ENCODE data around the gene ACER2.

The ACER2 gene

DNA sequence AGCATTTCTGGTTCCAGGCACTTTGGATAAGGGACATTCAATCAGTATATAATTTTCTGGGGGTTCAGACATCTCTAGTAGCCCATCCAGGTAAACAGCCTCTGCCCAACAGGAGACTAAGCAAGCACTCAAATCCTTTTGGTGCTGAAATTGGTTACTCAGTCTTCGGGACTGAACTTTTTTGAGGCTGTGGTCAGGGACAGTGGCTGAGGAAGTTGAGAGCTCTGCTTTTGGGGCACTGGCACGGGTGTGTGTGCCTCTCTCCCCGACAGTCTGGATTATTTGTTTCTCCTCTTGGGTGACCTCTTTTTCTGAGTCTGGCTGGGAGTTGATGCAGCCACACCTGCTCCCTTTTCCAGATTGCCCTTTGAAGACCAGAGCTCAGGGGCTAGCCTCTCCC is 47.6 kb downstream of the ACER2 start:
- no peak for DNase-seq (ENCODE audit: low read depth in 2 of 2)

DNA sequence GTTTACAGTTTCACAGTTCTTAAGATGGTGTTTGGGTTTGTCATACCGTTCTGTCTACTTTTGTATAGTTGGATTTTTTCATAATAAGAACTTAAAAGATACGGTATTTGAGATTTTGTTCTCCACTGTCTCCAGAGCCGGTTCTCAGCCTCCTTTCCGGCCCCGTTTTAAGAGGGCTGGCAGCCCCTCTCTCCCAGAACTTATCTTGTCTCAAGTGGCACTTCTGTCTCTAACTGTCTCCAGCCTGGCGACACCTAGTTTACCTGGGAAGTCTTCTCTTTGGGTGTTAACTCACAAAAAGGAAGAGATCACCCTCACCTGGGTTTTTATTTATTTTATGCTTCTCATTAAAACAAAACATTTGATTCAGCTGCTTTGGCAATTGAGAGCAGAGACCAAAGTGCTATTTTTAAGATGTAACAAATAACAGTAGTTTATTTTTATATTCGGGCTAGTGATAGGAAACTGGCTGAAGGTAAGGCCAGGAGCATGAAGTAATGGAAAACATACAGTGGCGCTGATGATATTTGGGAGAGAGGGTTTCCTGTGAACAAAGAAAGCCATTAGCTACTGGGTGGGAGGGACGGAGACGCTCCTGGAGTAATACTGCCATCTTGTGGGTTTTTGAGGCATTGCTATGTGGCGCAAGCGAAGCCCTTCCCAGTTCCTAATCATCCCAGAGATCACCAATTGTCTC is 48.3 kb downstream of the ACER2 start:
- peak; percentile 28 to 55 for DNase-seq (ENCODE audit: low read depth in 2 of 2)

DNA sequence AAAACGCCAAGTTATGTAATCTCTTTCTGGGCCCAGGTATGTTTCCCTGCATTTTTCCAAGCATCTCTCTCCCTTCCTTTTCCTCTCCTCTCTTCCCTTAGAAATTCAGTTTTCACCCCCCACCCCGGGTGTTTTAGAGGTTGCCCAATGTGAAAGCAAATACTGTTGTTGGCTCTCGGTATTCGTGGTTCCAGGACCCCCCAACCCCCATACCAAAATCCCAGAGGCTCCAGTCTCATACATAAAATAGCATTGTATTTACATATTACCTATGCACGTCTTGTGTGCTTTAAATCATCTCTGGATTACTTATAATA is 48.8 kb downstream of the ACER2 start:
- no peak for DNase-seq (ENCODE audit: low read depth in 2 of 2)

DNA sequence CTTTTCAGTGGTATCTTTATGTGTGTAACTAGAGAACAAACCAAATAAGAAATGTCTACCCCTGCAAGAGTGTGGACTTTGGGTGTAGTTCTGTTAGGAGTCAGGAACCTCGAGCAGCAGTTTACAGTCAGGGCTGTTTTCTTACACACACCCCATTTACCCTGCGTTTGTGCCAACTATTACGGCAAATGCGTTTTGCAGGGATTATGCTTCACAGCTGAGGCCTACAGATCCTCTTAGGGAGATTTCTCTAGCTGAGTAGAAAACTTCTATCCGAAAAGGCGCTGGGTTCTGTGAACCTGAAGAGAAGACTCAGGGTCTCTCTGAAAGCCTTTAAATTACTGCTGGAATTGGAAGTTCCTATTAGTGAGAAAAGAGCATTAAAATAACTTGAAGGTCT is 51.4 kb downstream of the ACER2 start:
- DNase-seq (ENCODE audit: low read depth in 2 of 2), result no peak

DNA sequence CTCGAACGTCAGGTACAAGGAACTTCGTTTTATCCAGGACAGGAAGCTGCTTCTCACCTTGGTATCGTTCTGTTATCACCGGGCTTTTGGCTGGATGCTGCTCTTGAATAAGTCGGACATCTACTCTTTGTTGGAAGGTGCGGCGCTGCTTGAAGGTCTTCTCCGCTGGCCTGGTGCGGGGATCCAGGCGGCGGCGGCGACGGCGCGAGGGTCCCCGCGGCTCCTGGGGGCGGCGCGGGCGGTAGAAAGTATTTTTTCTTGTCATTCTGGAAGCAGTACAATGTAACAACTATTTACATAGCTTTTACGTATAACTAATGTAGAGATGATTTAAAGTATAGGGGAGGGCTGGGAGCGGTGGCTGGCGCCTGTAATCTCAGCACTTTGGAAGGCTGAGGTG is 52.3 kb downstream of the ACER2 start:
- no peak for DNase-seq (ENCODE audit: low read depth in 2 of 2)

DNA sequence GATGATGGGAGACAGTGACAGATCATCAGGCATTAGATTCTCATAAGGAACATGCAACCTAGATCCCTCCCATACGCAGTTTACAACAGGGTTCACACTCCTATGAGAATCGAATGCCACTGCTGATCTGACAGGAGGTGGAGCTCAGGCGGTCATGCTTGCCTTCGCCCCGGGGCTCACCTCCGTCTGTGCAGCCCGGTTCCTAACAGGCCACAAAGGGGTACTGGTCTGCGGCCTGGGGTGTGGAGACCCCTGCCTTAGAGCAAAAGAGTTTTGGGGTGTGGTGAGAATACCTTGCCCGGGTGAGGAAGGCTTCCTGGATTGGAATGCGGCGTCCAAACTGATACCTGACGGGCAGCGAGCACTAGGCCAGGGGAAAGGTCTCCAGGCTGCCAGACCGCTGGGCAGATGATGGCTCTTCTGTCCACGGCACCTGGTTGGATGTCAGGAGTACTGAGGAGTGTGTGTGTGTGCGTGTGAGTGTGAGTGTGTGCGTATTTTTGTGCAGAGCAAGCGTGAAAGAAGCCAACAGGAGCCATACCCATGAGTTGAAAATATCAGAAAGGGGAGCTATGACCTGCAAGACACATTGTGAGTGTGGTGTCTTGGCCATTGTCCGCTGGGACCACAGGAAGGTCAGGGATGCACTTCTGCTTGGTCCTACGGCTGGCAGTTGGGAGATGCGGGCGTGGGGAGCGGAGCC is 55.4 kb downstream of the ACER2 start:
- DNase-seq (ENCODE audit: low read depth in 2 of 2), result no peak

DNA sequence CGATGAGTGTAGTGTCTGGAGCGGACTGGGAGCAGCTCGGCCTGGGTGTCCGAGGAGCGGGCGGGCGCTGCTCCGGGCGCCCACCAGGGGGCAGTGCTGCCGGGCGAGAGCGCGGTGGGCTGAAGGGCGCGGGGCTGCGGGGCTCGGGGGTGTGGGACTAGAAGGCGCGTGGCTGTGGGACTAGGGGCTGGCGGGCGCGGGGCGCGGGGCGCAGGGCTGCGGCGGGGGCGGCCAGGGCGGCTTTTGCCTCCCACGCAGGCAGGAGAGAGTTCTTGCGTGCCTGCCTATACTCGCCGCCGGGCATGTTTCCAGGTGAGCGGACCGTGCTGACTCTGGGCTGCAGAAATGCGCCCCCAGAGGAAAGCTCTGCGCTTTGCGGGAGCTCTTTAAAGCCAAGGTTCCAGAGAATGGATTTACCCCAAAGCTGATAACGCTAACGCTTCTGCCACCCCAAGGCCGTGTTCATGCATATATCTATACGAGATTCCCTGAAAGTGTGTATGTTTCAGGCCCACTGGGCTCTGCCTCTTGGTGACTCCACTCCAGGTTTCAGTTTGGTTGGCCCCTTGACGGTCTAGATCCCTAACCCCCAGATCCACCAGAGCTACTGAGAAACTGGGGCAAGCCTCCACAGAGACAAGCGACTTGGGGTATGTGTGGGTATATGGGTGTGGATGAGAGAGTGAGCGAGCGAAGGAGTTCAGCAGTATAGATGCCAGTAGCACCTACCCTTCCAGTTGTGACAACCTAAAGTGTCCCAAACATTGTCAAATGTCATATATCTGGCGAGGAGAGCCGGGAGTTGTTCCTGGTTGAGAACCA is 56.2 kb downstream of the ACER2 start:
- DNase-seq (ENCODE audit: low read depth in 2 of 2), result peak; percentile 46 to 51

DNA sequence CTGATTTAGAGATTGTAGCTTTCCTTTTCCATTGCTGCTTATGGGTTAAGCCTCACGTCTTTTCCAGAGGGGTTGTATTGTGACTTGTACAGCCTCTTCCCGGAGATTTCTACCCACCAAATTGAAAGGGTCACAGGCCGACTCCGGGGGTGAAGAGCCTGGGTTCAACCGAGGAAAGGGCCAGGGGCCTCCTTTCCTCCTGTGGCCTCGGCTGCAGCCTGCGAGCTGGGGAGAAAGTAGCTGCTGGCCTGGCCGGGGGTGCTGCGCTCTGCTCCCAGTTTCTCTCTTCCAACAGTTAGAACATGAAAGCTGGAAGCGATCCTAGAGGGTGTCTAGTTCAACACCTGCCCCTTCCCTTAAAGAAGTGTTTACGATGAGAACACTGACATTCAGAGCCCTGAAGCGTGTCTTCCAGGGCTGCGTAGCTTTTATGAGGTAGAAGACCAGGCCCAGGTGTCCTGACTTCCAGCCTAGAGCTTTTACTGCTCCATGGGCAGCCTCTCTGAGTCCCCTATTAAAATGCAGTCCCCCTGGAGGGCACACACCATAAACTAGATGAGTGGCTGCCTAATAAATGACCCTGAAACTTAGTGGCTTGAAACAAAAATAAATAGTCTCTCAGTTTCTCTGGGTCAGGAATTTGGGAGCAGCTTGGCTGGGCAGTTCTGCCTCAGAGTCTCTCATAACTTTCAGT is 56.9 kb downstream of the ACER2 start:
- DNase-seq (ENCODE audit: low read depth in 2 of 2), result no peak

DNA sequence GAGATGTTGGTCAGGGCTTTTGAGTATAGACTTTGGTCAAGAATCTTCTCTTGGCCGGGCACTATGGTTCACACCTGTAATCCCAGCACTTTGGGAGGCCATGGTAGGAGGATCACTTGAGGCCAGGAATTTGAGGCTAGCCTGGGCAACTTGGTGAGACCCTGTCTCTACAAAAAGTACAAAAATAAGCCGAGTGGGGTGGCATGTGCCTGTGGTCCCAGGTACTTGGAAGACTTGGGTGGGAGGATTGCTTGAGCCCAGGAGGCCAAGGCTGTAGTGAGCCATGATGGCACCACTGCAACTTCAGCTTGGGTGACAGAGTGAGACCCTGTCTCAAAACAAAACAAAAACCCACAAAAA is 57.5 kb downstream of the ACER2 start:
- no peak for DNase-seq (ENCODE audit: low read depth in 2 of 2)

DNA sequence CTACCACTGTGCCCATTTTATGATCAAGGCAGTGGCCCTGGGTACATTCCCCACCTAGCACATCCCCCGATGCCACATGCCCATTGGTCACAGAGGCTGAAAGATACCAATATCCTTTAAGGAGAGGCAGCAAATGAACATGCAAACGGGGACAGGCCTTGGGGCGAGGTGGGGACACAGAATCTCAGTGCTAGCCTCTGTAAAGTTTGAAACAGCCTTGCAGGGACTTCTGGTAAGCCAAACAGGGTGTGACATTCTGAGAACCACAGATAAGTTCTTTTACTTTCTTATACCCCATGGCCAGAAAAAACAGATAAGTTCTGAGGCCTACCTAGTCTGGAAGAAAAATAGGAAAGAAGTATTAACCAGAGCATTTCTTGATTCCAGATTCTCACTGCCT is 60.5 kb downstream of the ACER2 start:
- DNase-seq (ENCODE audit: low read depth in 2 of 2), result no peak

DNA sequence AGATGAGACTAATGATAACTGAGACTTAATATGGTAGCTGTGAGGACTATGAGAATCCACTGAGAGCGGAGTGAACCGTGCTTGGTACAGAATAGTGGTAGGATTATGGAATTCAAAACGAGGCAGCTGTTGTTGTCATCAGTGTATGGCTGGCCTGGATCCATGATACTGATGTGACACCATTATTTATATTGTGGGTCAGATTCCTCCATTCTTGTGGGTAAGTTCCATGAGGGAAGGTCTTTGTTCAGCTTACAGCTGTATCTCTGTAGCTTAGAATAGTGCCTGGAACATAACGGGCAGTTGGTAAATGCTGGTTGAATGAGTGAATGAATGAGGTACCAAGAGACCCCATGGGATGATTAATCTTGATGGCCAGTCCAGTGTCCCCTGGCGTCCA is 61.8 kb downstream of the ACER2 start:
- no peak for DNase-seq (ENCODE audit: low read depth in 2 of 2)

DNA sequence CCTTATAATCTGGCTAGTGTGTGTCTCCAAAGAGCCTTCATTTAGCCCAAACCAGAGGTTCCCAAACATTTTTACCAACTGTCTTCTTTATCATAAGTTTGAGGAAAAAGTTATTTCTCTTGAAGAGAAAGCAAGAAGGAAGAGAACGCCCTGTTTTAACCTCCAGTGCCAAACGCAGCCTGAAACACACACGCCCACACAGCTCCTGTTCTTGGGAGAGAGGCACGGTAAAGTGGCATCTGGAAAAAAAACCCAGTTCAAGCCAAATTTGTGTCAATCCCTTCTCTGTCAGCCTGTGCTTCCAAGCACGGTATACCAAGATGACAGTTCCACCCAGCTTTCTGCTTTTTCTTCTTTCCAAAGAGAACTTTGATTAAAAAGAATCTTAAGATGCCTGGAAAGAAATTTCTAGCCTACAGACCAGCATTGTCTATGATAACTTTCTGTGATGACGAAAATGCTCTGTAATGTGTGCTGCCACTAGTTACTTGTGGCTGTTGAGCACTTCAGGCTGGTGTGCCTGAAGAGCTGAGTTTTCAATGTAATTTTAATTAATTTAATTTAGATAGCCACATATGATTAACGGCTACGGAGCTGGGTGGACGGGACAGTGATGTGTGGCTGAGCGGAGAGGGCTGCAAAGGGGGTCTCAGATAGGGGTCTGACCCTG is 62.3 kb downstream of the ACER2 start:
- DNase-seq (ENCODE audit: low read depth in 2 of 2), result no peak

DNA sequence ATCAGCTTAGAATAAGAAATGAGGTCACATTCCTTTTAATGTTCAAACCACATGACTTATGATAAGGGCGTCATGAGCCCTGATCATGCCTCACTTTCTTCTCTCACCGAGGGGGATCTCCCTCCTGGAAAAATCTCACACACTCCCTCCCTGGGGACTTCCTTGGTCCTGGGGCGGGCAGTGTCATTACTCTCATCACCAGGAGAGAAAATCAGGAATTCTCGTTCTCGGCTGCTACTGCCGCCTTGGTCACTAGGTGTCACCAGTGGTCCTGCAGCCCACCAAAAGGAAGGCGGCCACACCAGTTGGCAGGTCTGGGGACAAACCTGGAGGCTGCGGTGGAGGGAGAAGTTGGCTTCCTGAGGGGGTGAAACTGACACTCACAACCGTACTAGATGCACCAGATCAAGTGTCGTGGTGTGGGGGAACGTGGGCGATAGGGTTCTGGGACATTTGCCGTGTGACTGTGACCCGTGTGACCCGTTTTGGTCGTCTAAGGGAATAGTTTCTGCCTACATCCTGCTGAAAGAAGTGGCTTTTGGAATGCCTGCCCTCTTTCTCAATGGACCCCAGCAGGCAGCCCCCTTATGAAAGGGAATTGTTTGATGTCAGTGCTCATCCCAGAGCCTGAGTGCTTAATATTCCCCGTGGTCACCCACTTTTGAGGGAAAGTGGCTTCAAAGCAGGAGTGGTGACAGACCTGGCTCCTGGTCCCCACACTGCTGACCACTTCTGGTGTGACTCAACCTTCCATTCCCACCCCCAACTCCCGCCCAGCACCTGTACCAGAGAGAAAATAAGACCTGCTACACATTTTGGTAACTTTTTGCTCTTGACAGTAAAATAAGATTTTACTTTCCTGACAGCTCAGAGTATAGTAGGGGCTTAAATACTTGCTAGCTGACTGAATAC is 63.2 kb downstream of the ACER2 start:
- peak in 1 of 2 donors; percentile 28 for DNase-seq (ENCODE audit: low read depth in 2 of 2)

DNA sequence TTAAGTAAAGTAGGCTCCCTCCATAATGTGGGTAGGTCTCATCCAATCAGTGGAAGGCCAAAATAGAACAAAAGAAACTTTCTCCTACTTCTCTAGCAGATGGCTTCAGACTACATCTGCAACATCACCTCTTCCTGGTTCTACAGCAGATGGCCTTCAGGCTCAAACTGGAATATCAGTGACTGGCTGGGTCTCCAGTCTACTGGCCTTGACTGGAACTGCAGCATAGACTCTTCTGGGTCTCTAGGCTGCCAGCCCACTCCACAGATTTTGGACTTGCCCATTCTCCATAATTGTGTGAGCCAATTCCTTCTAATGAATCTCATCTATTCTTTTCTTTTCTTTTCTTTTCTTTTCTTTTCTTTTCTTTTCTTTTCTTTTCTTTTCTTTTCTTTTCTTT is 64.8 kb downstream of the ACER2 start:
- DNase-seq (ENCODE audit: low read depth in 2 of 2), result no peak

DNA sequence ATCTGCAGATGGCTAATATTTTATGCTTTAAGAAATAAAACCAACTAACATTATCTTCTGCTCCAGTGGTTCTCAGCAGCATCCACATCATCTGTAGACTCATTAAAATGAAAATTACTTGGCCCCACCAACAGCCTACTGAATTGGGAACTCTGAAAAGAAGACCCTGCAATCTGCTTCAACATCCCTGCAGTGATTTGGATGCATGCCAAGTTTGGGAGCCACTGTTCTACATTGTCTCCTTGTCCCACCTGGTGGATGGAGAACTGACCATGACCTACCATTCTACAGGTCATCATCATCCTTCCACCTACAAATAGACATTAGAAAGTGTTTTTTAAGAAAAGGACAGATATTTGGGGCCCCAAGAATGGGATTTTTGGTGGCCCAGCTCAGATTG is 71.1 kb downstream of the ACER2 start:
- no peak for DNase-seq (ENCODE audit: low read depth in 2 of 2)

DNA sequence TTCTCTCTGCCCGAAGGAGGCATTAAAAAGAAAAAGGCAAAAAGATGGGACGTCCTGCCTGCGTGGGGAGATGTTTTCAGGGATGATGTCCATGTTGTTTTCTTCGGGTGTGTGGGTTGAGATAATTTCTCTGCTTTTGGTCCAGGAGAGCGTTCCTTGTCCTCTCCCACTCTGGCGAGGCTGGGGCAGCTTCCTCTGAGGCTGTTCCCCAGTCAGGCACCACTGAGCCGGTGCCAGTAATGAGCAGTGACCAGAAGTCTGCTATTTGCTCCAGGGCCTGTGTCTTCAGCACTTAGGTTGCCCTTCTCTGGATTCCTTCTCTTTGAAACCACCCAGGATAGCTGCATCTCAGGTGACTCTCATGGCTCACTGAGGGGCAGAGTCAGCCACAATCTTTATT is 71.5 kb downstream of the ACER2 start:
- no peak for DNase-seq (ENCODE audit: low read depth in 2 of 2)

DNA sequence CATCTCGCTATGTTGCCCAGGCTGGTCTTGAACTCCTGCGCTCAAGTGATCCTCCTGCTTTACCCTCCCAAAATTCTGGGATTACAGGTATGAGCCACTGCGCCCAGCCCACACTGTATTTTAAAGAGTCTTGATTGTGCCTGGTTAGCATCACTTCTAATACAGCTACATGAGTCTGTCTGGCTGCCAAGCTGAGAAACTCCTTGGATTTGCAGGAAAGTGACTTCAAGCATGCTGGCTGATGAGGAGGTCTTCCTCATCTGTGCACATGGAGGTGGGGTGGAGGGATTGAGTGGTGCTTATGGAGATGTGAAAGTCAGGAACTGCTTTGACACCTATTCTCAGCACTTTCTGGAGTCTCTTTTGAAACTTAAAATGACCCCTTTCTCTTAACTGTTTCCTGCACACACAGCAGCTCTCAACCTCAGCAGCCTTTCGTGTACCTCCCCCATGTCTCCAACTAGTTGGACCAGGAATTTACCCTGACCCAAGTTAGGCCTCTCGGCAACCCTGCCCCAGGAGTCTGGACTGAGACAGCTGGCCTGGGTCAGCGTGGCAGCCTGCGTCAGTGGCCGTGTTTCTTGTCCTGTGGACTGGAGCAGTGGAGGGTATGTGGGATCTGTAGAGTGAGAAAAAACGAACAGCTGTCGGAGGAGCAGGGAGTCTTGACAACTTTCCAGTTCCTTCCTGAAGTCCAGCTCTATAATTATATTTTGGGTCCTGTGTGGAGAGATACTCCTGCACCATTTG is 72.5 kb downstream of the ACER2 start:
- DNase-seq (ENCODE audit: low read depth in 2 of 2), result no peak

DNA sequence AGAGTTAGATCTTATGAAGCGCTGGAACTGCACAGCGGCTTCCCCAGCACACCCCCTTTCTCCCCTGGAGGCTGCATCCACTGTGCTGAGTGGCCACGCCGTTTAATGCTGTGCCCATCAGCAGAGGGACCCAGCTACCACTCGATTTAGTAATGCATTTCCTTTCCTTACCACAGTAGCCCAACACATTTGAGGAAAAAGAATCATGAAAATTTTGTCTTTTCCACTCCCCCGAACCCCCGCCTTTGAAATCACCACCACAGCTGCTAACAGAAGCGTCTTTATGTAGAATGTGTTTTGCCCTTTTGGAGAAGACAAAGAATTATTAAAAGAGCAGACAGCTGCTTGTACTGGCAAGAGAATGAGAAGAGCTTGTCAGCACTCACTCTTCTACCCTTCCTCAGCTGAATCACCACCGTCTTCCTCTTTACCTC is 73.2 kb downstream of the ACER2 start:
- DNase-seq (ENCODE audit: low read depth in 2 of 2), result no peak

DNA sequence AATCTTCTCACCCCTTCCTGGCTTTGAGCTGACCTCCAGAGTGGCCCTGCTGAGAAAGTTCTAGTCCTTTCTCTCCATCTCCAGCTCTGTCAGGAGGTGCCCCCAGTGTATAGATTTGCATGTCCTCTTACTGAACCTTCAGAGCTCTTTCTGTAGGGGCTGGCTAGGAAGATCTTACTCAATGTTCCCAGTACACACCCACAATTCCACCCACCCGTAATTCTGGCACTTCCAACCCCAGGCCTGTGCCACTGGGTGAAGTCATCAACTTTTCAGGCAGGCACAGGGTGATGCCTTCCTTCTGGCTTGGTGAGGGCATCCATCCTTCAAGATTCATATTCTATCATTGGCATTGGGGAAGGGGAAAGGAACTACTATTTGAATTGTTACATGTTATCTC is 75.9 kb downstream of the ACER2 start:
- no peak for DNase-seq (ENCODE audit: low read depth in 2 of 2)

DNA sequence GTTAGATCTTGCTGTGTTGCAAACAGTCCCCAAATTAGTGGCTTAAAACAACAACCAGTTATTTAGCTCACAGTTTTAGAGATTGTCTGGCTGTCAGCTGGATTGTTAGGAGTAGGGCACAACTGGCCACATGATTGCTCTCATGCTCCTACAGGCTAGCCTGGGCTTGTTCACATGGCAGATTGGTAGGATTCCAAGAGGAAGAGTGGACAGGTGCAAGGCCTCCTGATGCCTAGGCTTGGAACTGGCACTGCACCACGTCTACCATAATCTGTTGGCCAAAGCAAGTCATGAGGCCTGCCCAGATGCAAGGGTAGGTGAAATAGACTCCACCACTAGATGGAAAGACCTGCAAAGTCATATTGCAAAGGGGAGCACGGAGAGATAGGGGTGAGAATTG is 76.4 kb downstream of the ACER2 start:
- no peak for DNase-seq (ENCODE audit: low read depth in 2 of 2)
